DND-41 (cell line): ENCODE data around the gene DMPK.

Source experiments
- EZH2 ChIP-seq: IDR thresholded peaks from 3 replicates; pipeline ENCODE4 v1.6.1; 2012; ENCODE audit warnings: borderline replicate concordance, low read depth, mild to moderate bottlenecking, moderate library complexity, low read length, inconsistent platforms; ENCODE audit not compliant: severe bottlenecking
- TF ChIP-seq, protein P1 (sequence below): IDR thresholded peaks from 2 replicates; pipeline ENCODE4 v1.5.1; 2012; ENCODE audit warnings: borderline replicate concordance, low read length, moderate library complexity, mild to moderate bottlenecking; ENCODE audit not compliant: poor library complexity, severe bottlenecking; ENCODE audit errors: extremely low read depth

DNA sequence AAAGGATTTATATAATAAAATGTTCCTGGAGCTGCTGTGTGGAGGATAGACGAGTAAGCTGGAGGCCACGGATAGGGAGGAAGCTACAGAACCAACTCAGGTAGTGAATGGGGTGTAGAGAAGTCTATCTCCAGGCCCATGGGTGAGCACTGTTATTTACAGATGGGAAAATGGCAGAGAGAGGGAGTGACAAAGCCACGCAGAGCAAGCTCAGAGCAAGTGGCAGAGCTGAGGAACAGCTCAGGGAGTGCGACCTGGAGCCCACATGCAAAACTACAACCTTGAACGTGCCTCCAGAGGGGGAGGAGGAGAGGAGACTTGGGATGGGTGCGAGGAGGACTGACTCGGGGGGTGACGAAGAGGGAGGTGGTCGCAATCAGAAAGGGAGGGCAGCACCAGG is 46.2 kb upstream of the DMPK start:
- TF ChIP-seq, protein P1, sequence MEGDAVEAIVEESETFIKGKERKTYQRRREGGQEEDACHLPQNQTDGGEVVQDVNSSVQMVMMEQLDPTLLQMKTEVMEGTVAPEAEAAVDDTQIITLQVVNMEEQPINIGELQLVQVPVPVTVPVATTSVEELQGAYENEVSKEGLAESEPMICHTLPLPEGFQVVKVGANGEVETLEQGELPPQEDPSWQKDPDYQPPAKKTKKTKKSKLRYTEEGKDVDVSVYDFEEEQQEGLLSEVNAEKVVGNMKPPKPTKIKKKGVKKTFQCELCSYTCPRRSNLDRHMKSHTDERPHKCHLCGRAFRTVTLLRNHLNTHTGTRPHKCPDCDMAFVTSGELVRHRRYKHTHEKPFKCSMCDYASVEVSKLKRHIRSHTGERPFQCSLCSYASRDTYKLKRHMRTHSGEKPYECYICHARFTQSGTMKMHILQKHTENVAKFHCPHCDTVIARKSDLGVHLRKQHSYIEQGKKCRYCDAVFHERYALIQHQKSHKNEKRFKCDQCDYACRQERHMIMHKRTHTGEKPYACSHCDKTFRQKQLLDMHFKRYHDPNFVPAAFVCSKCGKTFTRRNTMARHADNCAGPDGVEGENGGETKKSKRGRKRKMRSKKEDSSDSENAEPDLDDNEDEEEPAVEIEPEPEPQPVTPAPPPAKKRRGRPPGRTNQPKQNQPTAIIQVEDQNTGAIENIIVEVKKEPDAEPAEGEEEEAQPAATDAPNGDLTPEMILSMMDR: no peak
- TF ChIP-seq EZH2: no peak
